T-helper 17 cell (primary cell): Measurements from ENCODE around the gene ACTL8. TPM values are rescaled to one million over a fixed set of nuclear protein-coding genes. Genes with fewer than 3 reads are reported as not detected.

Source experiments
- ATAC-seq: fragments of 150-1000 bp; cut with Tn5 transposase; 2 replicates; pipeline ENCODE4 v1.10.0; 2021; ENCODE audit warnings: mild to moderate bottlenecking, moderate library complexity
- DNase-seq, 3 donors: peaks; one replicate each; pipeline versions ENCODE4 v3.0.0 to v3.0.0-alpha.2; 2020 to 2021
- H3K9me3 ChIP-seq: one replicate; pipeline ENCODE4 v1.7.0; 2013; ENCODE audit warnings: low read length, mild to moderate bottlenecking; ENCODE audit not compliant: control insufficient read depth, poor library complexity, severe bottlenecking
- H3K27ac Mint-ChIP-seq: one replicate; pipeline ENCODE4 v1.8.0; 2022; ENCODE audit warnings: mild to moderate bottlenecking, moderate library complexity, mixed read lengths
- H3K27me3 Mint-ChIP-seq: one replicate; pipeline ENCODE4 v1.8.0; 2022; ENCODE audit warnings: mixed read lengths
- H3K36me3 Mint-ChIP-seq: one replicate; pipeline ENCODE4 v1.8.0; 2022; ENCODE audit warnings: low read depth, mixed read lengths
- H3K4me1 Mint-ChIP-seq: one replicate; pipeline ENCODE4 v1.8.0; 2022; ENCODE audit warnings: mild to moderate bottlenecking, mixed read lengths
- H3K4me3 Mint-ChIP-seq: one replicate; pipeline ENCODE4 v1.8.0; 2022; ENCODE audit warnings: mild to moderate bottlenecking, moderate library complexity, mixed read lengths
- total RNA-seq, 4 donors: library from RNA in 2 of 4; stranded (reverse) in 2 of 4; gene quantifications; one replicate each; pipeline ENCODE4 v1.2.3 and lab custom pipeline; 2022 to 2026

The ACTL8 gene
- total RNA-seq, 2 donors from 2014 or later = not detected

- no peak for DNase-seq
- Mint-ChIP-seq H3K4me1 (no peaks in the 10 kb centered on the region), H3K4me3 (peak overlapping the region; percentile 15), H3K36me3 (no peaks in the 10 kb centered on the region), H3K27ac (no peak overlapping the region), H3K27me3 (peaks cover 26% of the 10 kb centered on the region)
- no peaks in the 10 kb centered on the region for H3K9me3 ChIP-seq
- ATAC-seq = no peak
These were observed 50.9 kb downstream of the ACTL8 start for GRCh38 chr1:17805869-17806684.

GRCh38 chr1:17808816-17809215 is 53.7 kb downstream of the ACTL8 start:
- Mint-ChIP-seq H3K36me3 (no peaks in the 10 kb centered on the region), H3K4me3 (no peak overlapping the region), H3K27me3 (peaks cover 22% of the 10 kb centered on the region), H3K4me1 (no peaks in the 10 kb centered on the region), H3K27ac (no peak overlapping the region)
- no peaks in the 10 kb centered on the region for H3K9me3 ChIP-seq
- DNase-seq = no peak
- ATAC-seq = no peak

- H3K36me3 Mint-ChIP-seq = no peaks in the 10 kb centered on the region
- H3K4me3 Mint-ChIP-seq = no peak overlapping the region
These were observed 55.5 kb downstream of the ACTL8 start for GRCh38 chr1:17810668-17811067.

GRCh38 chr1:17816511-17816910 is 61.4 kb downstream of the ACTL8 start:
- Mint-ChIP-seq H3K27me3 (peaks cover 12% of the 10 kb centered on the region), H3K36me3 (no peaks in the 10 kb centered on the region)

More at GRCh38 chr1:17810668-17811067, 55.5 kb downstream of the ACTL8 start:
- no peak for ATAC-seq
- H3K9me3 ChIP-seq = peaks cover 4% of the 10 kb centered on the region
- DNase-seq = no peak
- H3K27ac Mint-ChIP-seq = no peak overlapping the region
- H3K4me1 Mint-ChIP-seq = no peaks in the 10 kb centered on the region
- H3K27me3 Mint-ChIP-seq = peaks cover 16% of the 10 kb centered on the region

GRCh38 chr1:17819129-17819802 is 64.1 kb downstream of the ACTL8 start:
- ATAC-seq (no peak), DNase-seq (no peak)
- H3K4me3 Mint-ChIP-seq = no peak overlapping the region
- H3K27ac Mint-ChIP-seq = no peak overlapping the region
- peaks cover 4% of the 10 kb centered on the region for H3K9me3 ChIP-seq
- peaks cover 18% of the 10 kb centered on the region for H3K27me3 Mint-ChIP-seq
- H3K4me1 Mint-ChIP-seq = no peaks in the 10 kb centered on the region
- no peaks in the 10 kb centered on the region for H3K36me3 Mint-ChIP-seq

More at GRCh38 chr1:17816511-17816910, 61.4 kb downstream of the ACTL8 start:
- H3K4me3 Mint-ChIP-seq = no peak overlapping the region
- no peak overlapping the region for H3K27ac Mint-ChIP-seq
- peaks cover 4% of the 10 kb centered on the region for H3K9me3 ChIP-seq
- ATAC-seq (no peak), DNase-seq (no peak)
- H3K4me1 Mint-ChIP-seq = no peaks in the 10 kb centered on the region

GRCh38 chr1:17820198-17820597 is 65.1 kb downstream of the ACTL8 start:
- peaks cover 22% of the 10 kb centered on the region for H3K27me3 Mint-ChIP-seq
- ATAC-seq (no peak), DNase-seq (no peak)
- peaks cover 2% of the 10 kb centered on the region for H3K4me1 Mint-ChIP-seq
- peaks cover 2% of the 10 kb centered on the region for H3K9me3 ChIP-seq
- no peak overlapping the region for H3K4me3 Mint-ChIP-seq
- no peaks in the 10 kb centered on the region for H3K36me3 Mint-ChIP-seq
- no peak overlapping the region for H3K27ac Mint-ChIP-seq

- no peaks in the 10 kb centered on the region for H3K9me3 ChIP-seq
- DNase-seq = no peak
- ATAC-seq = no peak
- Mint-ChIP-seq H3K4me1 (peaks cover 2% of the 10 kb centered on the region), H3K4me3 (no peak overlapping the region), H3K27me3 (peaks cover 41% of the 10 kb centered on the region), H3K27ac (no peak overlapping the region), H3K36me3 (no peaks in the 10 kb centered on the region)
These were observed 67.8 kb downstream of the ACTL8 start for GRCh38 chr1:17822741-17823426.

- DNase-seq (no peak), ATAC-seq (no peak)
- Mint-ChIP-seq H3K36me3 (no peaks in the 10 kb centered on the region), H3K4me3 (no peak overlapping the region), H3K27me3 (peaks cover 44% of the 10 kb centered on the region), H3K27ac (no peak overlapping the region), H3K4me1 (peaks cover 2% of the 10 kb centered on the region)
- H3K9me3 ChIP-seq = no peaks in the 10 kb centered on the region
These were observed 70.4 kb downstream of the ACTL8 start for GRCh38 chr1:17825273-17826164.

- Mint-ChIP-seq H3K27me3 (peaks cover 41% of the 10 kb centered on the region), H3K4me1 (peaks cover 2% of the 10 kb centered on the region), H3K4me3 (no peak overlapping the region), H3K27ac (no peak overlapping the region), H3K36me3 (no peaks in the 10 kb centered on the region)
- H3K9me3 ChIP-seq = no peaks in the 10 kb centered on the region
- no peak for ATAC-seq
- no peak for DNase-seq
These were observed 71.0 kb downstream of the ACTL8 start for GRCh38 chr1:17826165-17826488.

- H3K36me3 Mint-ChIP-seq = no peaks in the 10 kb centered on the region
- H3K4me3 Mint-ChIP-seq = no peak overlapping the region
- ATAC-seq (no peak), DNase-seq (no peak)
- peaks cover 2% of the 10 kb centered on the region for H3K4me1 Mint-ChIP-seq
- no peak overlapping the region for H3K27ac Mint-ChIP-seq
- H3K9me3 ChIP-seq = no peaks in the 10 kb centered on the region
- H3K27me3 Mint-ChIP-seq = peaks cover 50% of the 10 kb centered on the region
These were observed 73.9 kb downstream of the ACTL8 start for GRCh38 chr1:17828991-17829390.

- H3K27me3 Mint-ChIP-seq = peaks cover 48% of the 10 kb centered on the region
- no peak overlapping the region for H3K27ac Mint-ChIP-seq
- no peak for ATAC-seq
These were observed 74.4 kb downstream of the ACTL8 start for GRCh38 chr1:17829579-17829978.

GRCh38 chr1:17831597-17831996 is 76.5 kb downstream of the ACTL8 start:
- Mint-ChIP-seq H3K27ac (no peak overlapping the region), H3K27me3 (peaks cover 39% of the 10 kb centered on the region), H3K36me3 (no peaks in the 10 kb centered on the region), H3K4me3 (no peak overlapping the region), H3K4me1 (no peaks in the 10 kb centered on the region)
- DNase-seq (no peak), ATAC-seq (no peak)
- no peaks in the 10 kb centered on the region for H3K9me3 ChIP-seq

More at GRCh38 chr1:17829579-17829978, 74.4 kb downstream of the ACTL8 start:
- no peaks in the 10 kb centered on the region for H3K9me3 ChIP-seq
- Mint-ChIP-seq H3K4me1 (peaks cover 2% of the 10 kb centered on the region), H3K36me3 (no peaks in the 10 kb centered on the region), H3K4me3 (no peak overlapping the region)
- no peak for DNase-seq
